H1 (cell line): ENCODE results near the gene LTBP1. TPM values are rescaled to one million over a fixed set of nuclear protein-coding genes. Genes with fewer than 3 reads are reported as not detected.

ENCODE experiments used
- CTCF ChIA-PET: fragments of 300-600 bp; sonication (Branson Sonifier 250); formaldehyde crosslinking; loops from one replicate; lab custom pipeline; 2021; ENCODE audit not compliant: partially characterized antibody; lab: Charles Lee
- POLR2A ChIA-PET: fragments of 300-600 bp; sonication (Branson Sonifier 250); formaldehyde crosslinking; loops from one replicate; lab custom pipeline; 2021; ENCODE audit warnings: inconsistent platforms; ENCODE audit not compliant: partially characterized antibody; lab: Charles Lee
- DNase-seq, 2 experiments: peaks; one replicate each; pipeline versions ENCODE4 v3.0.0 to v3.0.0-alpha.2; 2010 to 2022; ENCODE audit warnings: low spot score in 2 of 2, low read depth in 1 of 2, mixed read lengths in 1 of 2
- FAIRE-seq: peaks from 2 replicates; lab custom pipeline; 2011; peaks lifted over from hg19 to GRCh38; lab: Jason Lieb, UNC
- H2AFZ ChIP-seq: 2 replicates; pipeline ENCODE4 v1.8.1; 2012; ENCODE audit warnings: low read length, inconsistent platforms
- H2AK5ac ChIP-seq: 2 replicates; pipeline ENCODE4 v1.6.1; 2013; ENCODE audit warnings: low read depth, low read length
- H2BK120ac ChIP-seq: replicated peaks from 2 replicates; pipeline ENCODE3; 2013; ENCODE audit warnings: low read depth, low read length, inconsistent platforms
- H2BK12ac ChIP-seq: 2 replicates; pipeline ENCODE4 v1.6.1; 2013; ENCODE audit warnings: low read depth, low read length
- H2BK15ac ChIP-seq: 2 replicates; pipeline ENCODE4 v1.6.1; 2013; ENCODE audit warnings: low read length
- H2BK20ac ChIP-seq: 2 replicates; pipeline ENCODE4 v1.6.1; 2013; ENCODE audit warnings: low read length
- H2BK5ac ChIP-seq: 2 replicates; pipeline ENCODE4 v1.6.1; 2013; ENCODE audit warnings: low read depth, low read length
- H3K14ac ChIP-seq: 2 replicates; pipeline ENCODE4 v1.6.1; 2013; ENCODE audit warnings: inconsistent platforms; ENCODE audit not compliant: insufficient read length
- H3K18ac ChIP-seq: 2 replicates; pipeline ENCODE4 v1.6.1; 2013; ENCODE audit warnings: low read length; ENCODE audit errors: extremely low read depth
- H3K23ac ChIP-seq: 2 replicates; pipeline ENCODE4 v1.6.1; 2013; ENCODE audit warnings: inconsistent platforms; ENCODE audit not compliant: insufficient read length
- H3K23me2 ChIP-seq: 2 replicates; pipeline ENCODE4 v1.6.1; 2013; ENCODE audit warnings: low read depth, low read length
- H3K27ac ChIP-seq: 2 replicates; pipeline ENCODE4 v1.6.1; 2011; ENCODE audit warnings: low read depth, low read length, inconsistent platforms
- H3K27me3 ChIP-seq, 4 experiments: replicated peaks in 1 of 4; 1 replicate in 1 of 4; 2 replicates in 3 of 4; pipeline versions ENCODE4 v1.6.1 to v1.8.1; 2011 to 2013; ENCODE audit warnings: low read length in 3 of 4, mild to moderate bottlenecking in 3 of 4, inconsistent platforms in 2 of 4, mixed read lengths in 2 of 4, moderate library complexity in 1 of 4; ENCODE audit not compliant: control insufficient read depth in 3 of 4, insufficient read depth in 3 of 4; ENCODE audit errors: extremely low read depth in 1 of 4
- H3K36me3 ChIP-seq, 4 experiments: 2 replicates each; pipeline versions ENCODE4 v1.6.1 to v1.8.1; 2011 to 2013; ENCODE audit warnings: mild to moderate bottlenecking in 4 of 4, low read length in 3 of 4, moderate library complexity in 2 of 4, control low read depth in 1 of 4, inconsistent platforms in 1 of 4; ENCODE audit not compliant: insufficient read depth in 4 of 4, control insufficient read depth in 2 of 4
- H3K4ac ChIP-seq: replicated peaks from 2 replicates; pipeline ENCODE3; 2013; ENCODE audit warnings: low read length, low read depth, mixed read lengths, inconsistent platforms; ENCODE audit not compliant: insufficient read length
- H3K4me1 ChIP-seq, 4 experiments: replicated peaks in 1 of 4; 1 replicate in 1 of 4; 2 replicates in 3 of 4; pipeline versions ENCODE4 v1.6.1 to v1.8.1; 2011 to 2013; ENCODE audit warnings: low read length in 3 of 4, inconsistent platforms in 2 of 4, mixed read lengths in 1 of 4; ENCODE audit not compliant: insufficient read depth in 4 of 4, control insufficient read depth in 3 of 4
- H3K4me2 ChIP-seq, 2 experiments: 2 replicates each; pipeline versions ENCODE4 v1.6.1 to v1.8.1; 2011 to 2013; ENCODE audit warnings: low read depth in 2 of 2, low read length in 2 of 2, control low read depth in 1 of 2, inconsistent platforms in 1 of 2, mild to moderate bottlenecking in 1 of 2; ENCODE audit not compliant: insufficient read depth in 1 of 2
- H3K4me3 ChIP-seq, 4 experiments: fragments of 200-600, 300-600 bp in 1 of 4; sonication (generic), shearing (Covaris generic), sonication (Bioruptor Twin) in 1 of 4; 2 replicates each; pipeline versions ENCODE4 v1.5.1 to v1.8.1; 2011 to 2016; ENCODE audit warnings: low read length in 4 of 4, low read depth in 3 of 4, control low read depth in 2 of 4, inconsistent platforms in 2 of 4, mild to moderate bottlenecking in 2 of 4, mixed read lengths in 1 of 4, moderate library complexity in 1 of 4; ENCODE audit not compliant: insufficient read depth in 2 of 4; ENCODE audit errors: extremely low read depth in 1 of 4
- H3K56ac ChIP-seq: replicated peaks from 2 replicates; pipeline ENCODE3; 2013; ENCODE audit warnings: low read depth, mild to moderate bottlenecking, mixed read lengths, low read length, inconsistent platforms; ENCODE audit not compliant: insufficient read length
- H3K79me1 ChIP-seq: 2 replicates; pipeline ENCODE4 v1.6.1; 2013; ENCODE audit warnings: low read depth, low read length, control low read depth
- H3K79me2 ChIP-seq, 2 experiments: 2 replicates each; pipeline versions ENCODE4 v1.6.1 to v1.8.1; 2012 to 2013; ENCODE audit warnings: low read length in 2 of 2, mild to moderate bottlenecking in 2 of 2, inconsistent platforms in 1 of 2; ENCODE audit not compliant: insufficient read depth in 2 of 2, control insufficient read depth in 1 of 2
- H3K9ac ChIP-seq, 4 experiments: replicated peaks in 1 of 4; 1 replicate in 1 of 4; 2 replicates in 3 of 4; pipeline versions ENCODE4 v1.6.1 to v1.8.1; 2011 to 2013; ENCODE audit warnings: low read depth in 3 of 4, low read length in 3 of 4, control low read depth in 2 of 4, mild to moderate bottlenecking in 2 of 4, moderate library complexity in 2 of 4, inconsistent platforms in 1 of 4; ENCODE audit errors: extremely low read depth in 1 of 4
- H3K9me3 ChIP-seq, 2 experiments: 2 replicates each; pipeline versions ENCODE4 v1.6.1 to v1.8.1; 2012 to 2013; ENCODE audit warnings: mild to moderate bottlenecking in 2 of 2, moderate library complexity in 2 of 2, control low read depth in 1 of 2, inconsistent platforms in 1 of 2, low read depth in 1 of 2, low read length in 1 of 2, mixed read lengths in 1 of 2; ENCODE audit not compliant: insufficient read depth in 2 of 2
- H4K20me1 ChIP-seq, 2 experiments: replicated peaks in 1 of 2; 2 replicates each; pipeline versions ENCODE3 to v1.8.1; 2011 to 2013; ENCODE audit warnings: inconsistent platforms in 2 of 2, low read length in 2 of 2, mild to moderate bottlenecking in 1 of 2; ENCODE audit not compliant: insufficient read depth in 2 of 2, control insufficient read depth in 1 of 2
- H4K5ac ChIP-seq: 2 replicates; pipeline ENCODE4 v1.6.1; 2013; ENCODE audit warnings: low read length, low read depth, mixed read lengths, inconsistent platforms; ENCODE audit not compliant: insufficient read length
- H4K8ac ChIP-seq: 2 replicates; pipeline ENCODE4 v1.8.0; 2013; ENCODE audit warnings: mild to moderate bottlenecking, moderate library complexity, low read length, inconsistent platforms; ENCODE audit not compliant: insufficient read depth; ENCODE audit errors: extremely low read depth
- H4K91ac ChIP-seq: replicated peaks from 2 replicates; pipeline ENCODE3; 2013; ENCODE audit warnings: low read length, mixed read lengths, inconsistent platforms; ENCODE audit not compliant: insufficient read length
- CEBPB ChIP-seq: IDR thresholded peaks from 2 replicates; pipeline ENCODE4 v1.6.1; 2012; ENCODE audit warnings: low read depth, low read length
- EGR1 ChIP-seq: IDR thresholded peaks from 2 replicates; pipeline ENCODE4 v1.6.1; 2011; ENCODE audit warnings: low read depth, low read length, borderline replicate concordance
- GTF2F1 ChIP-seq: IDR thresholded peaks from 2 replicates; pipeline ENCODE4 v1.6.1; 2012; ENCODE audit warnings: low read depth, low read length, improper control_type of control experiment, borderline replicate concordance
- JUN ChIP-seq: IDR thresholded peaks from 2 replicates; pipeline ENCODE4 v1.6.1; 2011; ENCODE audit warnings: low read depth, mild to moderate bottlenecking, improper control_type of control experiment, low read length
- KDM1A ChIP-seq: fragments of 200-600, 300-600 bp; sonication (generic); IDR thresholded peaks from 2 replicates; pipeline ENCODE4 v1.7.1; 2016; ENCODE audit warnings: mild to moderate bottlenecking, low read length, borderline replicate concordance
- KDM5A ChIP-seq: fragments of 200-600 bp; IDR thresholded peaks from 2 replicates; pipeline ENCODE4 v1.7.1; 2012; ENCODE audit warnings: mild to moderate bottlenecking, low read length, inconsistent platforms, mixed read lengths
- NANOG ChIP-seq: IDR thresholded peaks from 2 replicates; pipeline ENCODE4 v1.6.1; 2011; ENCODE audit warnings: low read length, low read depth, mild to moderate bottlenecking, inconsistent platforms; ENCODE audit not compliant: insufficient read depth, poor library complexity, severe bottlenecking
- RFX5 ChIP-seq: IDR thresholded peaks from 2 replicates; pipeline ENCODE4 v1.6.1; 2011; ENCODE audit warnings: low read depth, low read length, improper control_type of control experiment, borderline replicate concordance
- SAP30 ChIP-seq: fragments of 300-600 bp; sonication (generic); IDR thresholded peaks from 2 replicates; pipeline ENCODE4 v1.7.1; 2012; ENCODE audit warnings: low read length, moderate library complexity, mild to moderate bottlenecking, inconsistent platforms; ENCODE audit not compliant: insufficient read depth, insufficient replicate concordance
- SIN3A ChIP-seq, 2 experiments: IDR thresholded peaks in 1 of 2; conservative IDR thresholded peaks in 1 of 2; 2 replicates each; pipeline ENCODE4 v1.6.1; 2011 to 2012; ENCODE audit warnings: low read length in 2 of 2, improper control_type of control experiment in 1 of 2, low read depth in 1 of 2, mild to moderate bottlenecking in 1 of 2
- SIRT6 ChIP-seq: IDR thresholded peaks from one replicate; pipeline ENCODE4 v1.7.1; 2012; ENCODE audit warnings: low read length, inconsistent platforms
- TEAD4 ChIP-seq: IDR thresholded peaks from 2 replicates; pipeline ENCODE4 v1.6.1; 2012; ENCODE audit warnings: low read depth, low read length, inconsistent platforms, mixed read lengths
- WGBS, 2 experiments: shearing (Covaris generic) in 1 of 2; methylation state at CpG; one replicate each; pipeline versions ENCODE4 v1.1.6 to v1.1.7; 2013 to 2015; ENCODE audit warnings: low lambda C conversion rate in 2 of 2, mixed read lengths in 2 of 2, inconsistent platforms in 1 of 2, low coverage in 1 of 2, missing lambda C conversion rate in 1 of 2; ENCODE audit not compliant: insufficient replicate concordance in 2 of 2, insufficient coverage in 1 of 2, insufficient read length in 1 of 2; ENCODE audit errors: extremely low coverage in 1 of 2, missing lambda C conversion rate in 1 of 2; 5-methylcytosine and 5-hydroxymethylcytosine counted together
- polyA plus RNA-seq, 7 experiments: library from polyadenylated mRNA; depleted of rRNA in 3 of 7; stranded (reverse) in 5 of 7; unstranded in 2 of 7; fragments of >200 nt in 5 of 7; fragments of 200-250 nt in 2 of 7; gene quantifications; 1 replicate in 5 of 7; 2 replicates in 1 of 7; 4 replicates in 1 of 7; pipeline versions ENCODE4 v1.2.1 to v1.2.3, GENCODE V29; 2011 to 2013; ENCODE audit warnings: missing spikeins in 2 of 7, mixed read lengths in 2 of 7
- total RNA-seq: library from RNA; stranded (reverse); fragmentation: NEBNext Ultra II Directional; extraction: Animal tissue kit (Norgen Biotek cat#: 25700); gene quantifications from 2 replicates; pipeline ENCODE4 v1.2.1, GENCODE V29; 2021
- TF ChIP-seq, protein P1 (sequence below): IDR thresholded peaks from 2 replicates; pipeline ENCODE4 v1.6.1; 2012; ENCODE audit warnings: low read length, inconsistent platforms

The LTBP1 gene
- total and polyA plus RNA-seq, 2 of the 8 experiments (the other 6 are each of a cell fraction or from before 2014, with no cell fraction given), result 15.4 to 24.7 TPM

DNA sequence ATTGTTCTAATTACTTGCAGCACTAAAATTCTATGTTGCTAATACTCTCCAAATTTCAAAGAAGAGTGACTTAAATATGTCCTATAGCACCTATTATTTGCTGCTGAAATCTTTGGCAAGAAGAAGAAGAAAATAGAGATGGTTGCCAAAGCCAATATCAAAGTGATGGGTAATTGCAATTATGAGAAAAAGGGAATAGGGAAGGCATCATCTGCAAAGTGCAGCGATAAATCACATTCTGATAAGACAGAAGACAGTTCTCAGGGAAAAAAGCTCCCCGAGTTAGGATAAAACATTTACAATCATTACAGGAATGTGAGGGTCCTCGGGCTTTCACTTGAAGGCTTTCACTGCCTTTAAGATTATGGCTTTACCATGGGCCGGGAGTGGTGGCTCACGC, 457.6 kb downstream of the LTBP1 start:
- H3K79me2 ChIP-seq, result no peaks in the 10 kb centered on the region
- no peak overlapping the region for H2BK120ac ChIP-seq
- no peaks in the 10 kb centered on the region; a peak in 1 of 8 replicates for H3K36me3 ChIP-seq
- H3K23ac ChIP-seq, result no peak overlapping the region
- 98% methylated on average over 5 of the region's 5 CpGs; no CpG with 5 or more reads in 1 of the 2 experiments for WGBS, 2 experiments
- H3K27ac ChIP-seq, result no peak overlapping the region
- no peaks in the 10 kb centered on the region for H4K20me1 ChIP-seq
- no peak overlapping the region for H3K9ac ChIP-seq
- no peak overlapping the region for H4K5ac ChIP-seq
- peaks cover 0 to 4% (median 0%) of the 10 kb centered on the region in 4 experiments; a peak in 1 of 7 replicates for H3K4me1 ChIP-seq
- no peak for FAIRE-seq
- H2AFZ ChIP-seq, result no peak overlapping the region
- H2BK20ac ChIP-seq, result no peak overlapping the region
- ChIA-PET CTCF (interaction anchor here (0.8 to 1.6 kb wide), 4 partner anchors 9 to 31 kb away, joined by 3 to 6 read pairs (median 4); no protein-coding TSS in a partner anchor), POLR2A (no interaction called here)
- H3K27me3 ChIP-seq, result no peaks in the 10 kb centered on the region
- H3K4me2 ChIP-seq, result no peak overlapping the region
- H2BK12ac ChIP-seq, result no peak overlapping the region
- H3K4me3 ChIP-seq, result no peak overlapping the region
- H2BK15ac ChIP-seq, result no peak overlapping the region
- no peak overlapping the region for H4K91ac ChIP-seq
- no peak overlapping the region for H2BK5ac ChIP-seq
- H3K4ac ChIP-seq, result no peak overlapping the region
- no peak overlapping the region for H3K14ac ChIP-seq
- no peak for DNase-seq
- H4K8ac ChIP-seq, result no peak overlapping the region
- H3K56ac ChIP-seq, result no peak overlapping the region
- H3K18ac ChIP-seq, result no peak overlapping the region
- H3K79me1 ChIP-seq, result no peaks in the 10 kb centered on the region
- H2AK5ac ChIP-seq, result no peak overlapping the region
- H3K9me3 ChIP-seq, result peaks cover 9 to 10% of the 10 kb centered on the region in 2 experiments; a peak in 3 of 4 replicates
- no peaks in the 10 kb centered on the region for H3K23me2 ChIP-seq
- no peak for TF ChIP-seq SIRT6
- no peak for TF ChIP-seq RFX5
- TF ChIP-seq EGR1, result no peak
- TF ChIP-seq TEAD4, result no peak
- TF ChIP-seq GTF2F1, result no peak
- no peak for TF ChIP-seq SAP30
- no peak for TF ChIP-seq KDM5A
- no peak for TF ChIP-seq CEBPB
- TF ChIP-seq SIN3A (conservative IDR thresholded peaks at IDR 0.05 in 1 of 2, IDR thresholded peaks at IDR 0.05 in 1 of 2; ENCODE audit: low read depth in 1 of 2, low read length in 2 of 2), result no peak
- TF ChIP-seq NANOG, result no peak
- TF ChIP-seq KDM1A, result no peak
- TF ChIP-seq, protein P1, sequence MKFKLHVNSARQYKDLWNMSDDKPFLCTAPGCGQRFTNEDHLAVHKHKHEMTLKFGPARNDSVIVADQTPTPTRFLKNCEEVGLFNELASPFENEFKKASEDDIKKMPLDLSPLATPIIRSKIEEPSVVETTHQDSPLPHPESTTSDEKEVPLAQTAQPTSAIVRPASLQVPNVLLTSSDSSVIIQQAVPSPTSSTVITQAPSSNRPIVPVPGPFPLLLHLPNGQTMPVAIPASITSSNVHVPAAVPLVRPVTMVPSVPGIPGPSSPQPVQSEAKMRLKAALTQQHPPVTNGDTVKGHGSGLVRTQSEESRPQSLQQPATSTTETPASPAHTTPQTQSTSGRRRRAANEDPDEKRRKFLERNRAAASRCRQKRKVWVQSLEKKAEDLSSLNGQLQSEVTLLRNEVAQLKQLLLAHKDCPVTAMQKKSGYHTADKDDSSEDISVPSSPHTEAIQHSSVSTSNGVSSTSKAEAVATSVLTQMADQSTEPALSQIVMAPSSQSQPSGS, result no peak
- TF ChIP-seq JUN, result no peak
